PC-3 (cell line): ENCODE measurements around the gene TMEM229A. TPM values are rescaled to one million over a fixed set of nuclear protein-coding genes. Genes with fewer than 3 reads are reported as not detected.

Experiments used
- ATAC-seq: fragments of 200-7000 bp; cut with Tn5 transposase; 2 replicates; pipeline ENCODE4 v1.9.1; 2020; ENCODE audit warnings: mild to moderate bottlenecking, moderate library complexity
- BruUV-seq: library from RNA; stranded (reverse); fragments of 400-500 nt; replicated peaks from 2 replicates; lab custom pipeline; 2021; lab: Mats Ljungman, UMichigan
- CTCF ChIA-PET: fragments of 300-600 bp; sonication (Branson Sonifier 250); formaldehyde crosslinking; loops from one replicate; lab custom pipeline; 2022; ENCODE audit warnings: antibody characterized with exemption; lab: Charles Lee
- POLR2A ChIA-PET: fragments of 300-600 bp; sonication (Branson Sonifier 250); formaldehyde crosslinking; loops from one replicate; lab custom pipeline; 2022; ENCODE audit warnings: antibody characterized with exemption; ENCODE audit not compliant: unreplicated experiment; lab: Charles Lee
- DNase-seq: peaks from one replicate; pipeline ENCODE4 v3.0.0-alpha.2; 2015
- H2AFZ ChIP-seq: fragments of 300-600 bp; sonication (generic); 2 replicates; pipeline ENCODE4 v1.6.0; 2016; ENCODE audit warnings: antibody characterized with exemption, low read length
- H3F3A ChIP-seq: fragments of 300-600 bp; sonication (generic); one replicate; pipeline ENCODE4 v1.6.0; 2017; ENCODE audit warnings: antibody characterized with exemption, low read length, control low read depth, mild to moderate bottlenecking; ENCODE audit not compliant: unreplicated experiment
- H3K27ac ChIP-seq: fragments of 300-600 bp; sonication (generic); 2 replicates; pipeline ENCODE4 v1.5.1; 2016; ENCODE audit warnings: mild to moderate bottlenecking, low read length
- H3K27me3 ChIP-seq: fragments of 300-600 bp; sonication (generic); 2 replicates; pipeline ENCODE4 v1.6.1; 2016; ENCODE audit warnings: low read length, mixed read lengths
- H3K36me3 ChIP-seq: fragments of 300-600 bp; sonication (generic); 2 replicates; pipeline ENCODE4 v1.6.1; 2016; ENCODE audit warnings: low read depth, mixed run types, low read length, mixed read lengths
- H3K4me1 ChIP-seq: fragments of 300-600 bp; sonication (generic); 2 replicates; pipeline ENCODE4 v1.5.1; 2016; ENCODE audit warnings: low read length; ENCODE audit not compliant: insufficient read depth
- H3K4me2 ChIP-seq: fragments of 300-600 bp; sonication (generic); 2 replicates; pipeline ENCODE4 v1.6.0; 2016; ENCODE audit warnings: low read length
- H3K4me3 ChIP-seq: fragments of 300-600 bp; sonication (generic); 2 replicates; pipeline ENCODE4 v1.5.1; 2016; ENCODE audit warnings: mild to moderate bottlenecking, low read length, mixed read lengths
- H3K79me2 ChIP-seq: fragments of 300-600 bp; sonication (generic); 2 replicates; pipeline ENCODE4 v1.6.1; 2017; ENCODE audit warnings: low read length, mixed read lengths
- H3K9ac ChIP-seq: fragments of 300-600 bp; sonication (generic); 2 replicates; pipeline ENCODE4 v1.6.0; 2016; ENCODE audit warnings: mild to moderate bottlenecking, low read length
- H3K9me2 ChIP-seq: fragments of 300-600 bp; sonication (generic); replicated peaks from 2 replicates; pipeline ENCODE4 v1.6.1; 2016; ENCODE audit warnings: mixed run types, low read length, mixed read lengths
- H3K9me3 ChIP-seq: fragments of 300-600 bp; sonication (generic); 2 replicates; pipeline ENCODE4 v1.6.1; 2016; ENCODE audit warnings: low read length, mixed read lengths
- H4K20me1 ChIP-seq: fragments of 300-600 bp; sonication (generic); 2 replicates; pipeline ENCODE4 v1.6.1; 2016; ENCODE audit warnings: low read length, mixed read lengths
- EZH2 ChIP-seq: fragments of 300-600 bp; sonication (generic); IDR thresholded peaks from one replicate; pipeline ENCODE4 v1.6.1; 2017; ENCODE audit warnings: antibody characterized with exemption, mild to moderate bottlenecking, low read length; ENCODE audit not compliant: unreplicated experiment
- EZH2phosphoT487 ChIP-seq: fragments of 300-600 bp; sonication (generic); IDR thresholded peaks from 2 replicates; pipeline ENCODE4 v1.6.1; 2018; ENCODE audit warnings: mild to moderate bottlenecking, antibody characterized with exemption, low read length, borderline replicate concordance
- intact Hi-C: fragments of 100-400 bp; cut with micrococcal nuclease; formaldehyde crosslinking; loops from 2 replicates; pipeline ENCODE4 v1.9.0; 2023
- total RNA-seq: library from RNA; depleted of rRNA; stranded (reverse); fragments of >200 nt; gene quantifications from 2 replicates; pipeline ENCODE4 v1.2.3, GENCODE V29; 2014; rRNA removed
- TF ChIP-seq, protein P1 (sequence below): fragments of 300-600 bp; sonication (generic); conservative IDR thresholded peaks from 2 replicates; pipeline ENCODE4 v1.5.1; 2017; ENCODE audit warnings: antibody characterized with exemption, low read depth, mild to moderate bottlenecking, low read length

Gene TMEM229A
- total RNA-seq, 1 experiment from 2014 or later = not detected

DNA sequence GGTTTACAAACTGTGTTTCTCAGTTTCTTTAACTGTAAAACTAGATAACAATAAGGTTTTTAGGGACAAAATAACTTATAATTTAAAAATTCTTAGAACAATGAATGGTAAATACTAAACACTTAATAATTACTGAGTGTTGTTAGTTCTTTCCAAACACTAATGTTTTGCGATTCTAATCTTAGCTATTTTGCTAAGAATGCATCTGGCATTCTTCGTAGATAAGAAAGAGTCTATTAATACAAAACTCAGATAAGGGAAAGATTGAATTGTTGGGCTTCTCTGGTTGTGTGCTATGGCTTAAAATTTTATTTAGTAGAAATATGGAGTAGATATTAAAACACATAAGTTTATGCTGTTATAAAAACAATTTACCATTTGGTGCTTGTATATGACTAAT lies 45.4 kb downstream of the TMEM229A start:
- no peak overlapping the region for H3K27ac ChIP-seq
- ATAC-seq = no peak
- CTCF ChIA-PET = interaction anchor here (1.0 kb wide), 1 partner anchor 189 kb away, joined by 7 read pairs; no protein-coding TSS in a partner anchor
- H2AFZ ChIP-seq = no peak overlapping the region
- no peaks in the 10 kb centered on the region for H3K9me3 ChIP-seq
- no peaks in the 10 kb centered on the region for H3K79me2 ChIP-seq
- no peaks in the 10 kb centered on the region for H3K4me1 ChIP-seq
- no peak for TF ChIP-seq EZH2
- TF ChIP-seq EZH2phosphoT487 = no peak
- TF ChIP-seq, protein P1, sequence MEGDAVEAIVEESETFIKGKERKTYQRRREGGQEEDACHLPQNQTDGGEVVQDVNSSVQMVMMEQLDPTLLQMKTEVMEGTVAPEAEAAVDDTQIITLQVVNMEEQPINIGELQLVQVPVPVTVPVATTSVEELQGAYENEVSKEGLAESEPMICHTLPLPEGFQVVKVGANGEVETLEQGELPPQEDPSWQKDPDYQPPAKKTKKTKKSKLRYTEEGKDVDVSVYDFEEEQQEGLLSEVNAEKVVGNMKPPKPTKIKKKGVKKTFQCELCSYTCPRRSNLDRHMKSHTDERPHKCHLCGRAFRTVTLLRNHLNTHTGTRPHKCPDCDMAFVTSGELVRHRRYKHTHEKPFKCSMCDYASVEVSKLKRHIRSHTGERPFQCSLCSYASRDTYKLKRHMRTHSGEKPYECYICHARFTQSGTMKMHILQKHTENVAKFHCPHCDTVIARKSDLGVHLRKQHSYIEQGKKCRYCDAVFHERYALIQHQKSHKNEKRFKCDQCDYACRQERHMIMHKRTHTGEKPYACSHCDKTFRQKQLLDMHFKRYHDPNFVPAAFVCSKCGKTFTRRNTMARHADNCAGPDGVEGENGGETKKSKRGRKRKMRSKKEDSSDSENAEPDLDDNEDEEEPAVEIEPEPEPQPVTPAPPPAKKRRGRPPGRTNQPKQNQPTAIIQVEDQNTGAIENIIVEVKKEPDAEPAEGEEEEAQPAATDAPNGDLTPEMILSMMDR = no peak
- DNase-seq = no peak
- 0 out of 2 replicates have a peak, but pooled peaks cover 5% of the 10 kb centered on the region for H3K27me3 ChIP-seq
- no peaks in the 10 kb centered on the region for H3F3A ChIP-seq
- no peak overlapping the region for H3K9ac ChIP-seq
- no TSS peak for BruUV-seq
- H3K4me3 ChIP-seq = no peak overlapping the region
- no peaks in the 10 kb centered on the region for H3K9me2 ChIP-seq
- H3K36me3 ChIP-seq = no peaks in the 10 kb centered on the region
- POLR2A ChIA-PET = no interaction called here
- intact Hi-C loops = no loop called here
- H3K4me2 ChIP-seq = no peak overlapping the region
- H4K20me1 ChIP-seq = no peaks in the 10 kb centered on the region

Other genes starting within 250 kb of the TMEM229A start
- 0.26 and 0.98 TPM in 2 replicates for gene HYAL4, start 187.9 kb downstream of the TMEM229A start, total RNA-seq
- not detected in 2 replicates for gene SPAM1, start 107.8 kb downstream of the TMEM229A start, total RNA-seq